B cell (primary cell): Measurements from ENCODE around the gene ZNF507. TPM values are rescaled to one million over a fixed set of nuclear protein-coding genes. Genes with fewer than 3 reads are reported as not detected.

ENCODE experiments used
- ATAC-seq: fragments of 200-7000 bp; cut with Tn5 transposase; one replicate; pipeline ENCODE4 v1.10.0; 2021; ENCODE audit warnings: low read depth, mild to moderate bottlenecking, moderate number of reproducible peaks, moderate library complexity
- CTCF ChIA-PET: fragments of 350-600 bp; sonication (Branson Sonifier 250); formaldehyde crosslinking; loops from one replicate; lab custom pipeline; 2021; ENCODE audit warnings: antibody characterized with exemption, inconsistent platforms; lab: Charles Lee
- POLR2A ChIA-PET: fragments of 350-600 bp; sonication (Branson Sonifier 250); formaldehyde crosslinking; loops from one replicate; lab custom pipeline; 2021; ENCODE audit warnings: antibody characterized with exemption; lab: Charles Lee
- DNase-seq: peaks from one replicate; pipeline ENCODE4 v3.0.0; 2013
- H2AFZ ChIP-seq: 2 replicates; pipeline ENCODE4 v1.6.1; 2012; ENCODE audit warnings: mild to moderate bottlenecking, low read depth, low read length; ENCODE audit not compliant: insufficient read depth, poor library complexity, severe bottlenecking
- H3K27ac ChIP-seq, 2 donors: 1 replicate in 1 of 2; 2 replicates in 1 of 2; pipeline ENCODE4 v1.5.1; 2012 to 2013; ENCODE audit warnings: low read length in 2 of 2, mild to moderate bottlenecking in 2 of 2, moderate library complexity in 1 of 2
- H3K27me3 ChIP-seq, 4 experiments: fragments of 200-600 bp in 1 of 4; sonication (generic) in 1 of 4; replicated peaks in 1 of 4; 1 replicate in 2 of 4; 2 replicates in 2 of 4; pipeline versions ENCODE4 v1.6.1 to v1.7.0; 2013 to 2016; ENCODE audit warnings: low read length in 3 of 4, mild to moderate bottlenecking in 2 of 4, mixed read lengths in 1 of 4, moderate library complexity in 1 of 4; ENCODE audit not compliant: insufficient read depth in 4 of 4, control insufficient read depth in 3 of 4; ENCODE audit errors: control extremely low read depth in 1 of 4
- H3K36me3 ChIP-seq, 2 experiments: replicated peaks in 1 of 2; 1 replicate in 1 of 2; 2 replicates in 1 of 2; pipeline versions ENCODE4 v1.6.1 to v1.7.1; 2013; ENCODE audit warnings: low read length in 1 of 2; ENCODE audit not compliant: insufficient read depth in 2 of 2, control insufficient read depth in 1 of 2; ENCODE audit errors: control extremely low read depth in 1 of 2, extremely low read depth in 1 of 2
- H3K4me1 ChIP-seq, 2 donors: fragments of 200-600 bp in 1 of 2; sonication (generic) in 1 of 2; 1 replicate in 1 of 2; 2 replicates in 1 of 2; pipeline versions ENCODE4 v1.5.1 to v1.6.1; 2013 to 2017; ENCODE audit warnings: low read length in 2 of 2; ENCODE audit not compliant: control insufficient read depth in 2 of 2, insufficient read depth in 2 of 2
- H3K4me2 ChIP-seq: replicated peaks from 2 replicates; pipeline ENCODE3; 2012; ENCODE audit warnings: mild to moderate bottlenecking, low read depth, low read length; ENCODE audit not compliant: poor library complexity, severe bottlenecking
- H3K4me3 ChIP-seq, 5 experiments: fragments of 200-600 bp in 1 of 5; sonication (generic) in 1 of 5; 1 replicate in 3 of 5; 2 replicates in 2 of 5; pipeline versions ENCODE4 v1.5.1 to v1.7.0; 2011 to 2016; ENCODE audit warnings: low read length in 4 of 5, mild to moderate bottlenecking in 4 of 5, low read depth in 2 of 5, control low read depth in 1 of 5, moderate library complexity in 1 of 5; ENCODE audit not compliant: insufficient read depth in 1 of 5; ENCODE audit errors: control extremely low read depth in 1 of 5, extremely low read depth in 1 of 5
- H3K79me2 ChIP-seq: fragments of 200-600 bp; sonication (generic); one replicate; pipeline ENCODE4 v1.6.0; 2016; ENCODE audit warnings: low read length; ENCODE audit not compliant: control insufficient read depth, insufficient read depth
- H3K9ac ChIP-seq: fragments of 200-600 bp; sonication (generic); 2 replicates; pipeline ENCODE4 v1.6.1; 2017; ENCODE audit warnings: mild to moderate bottlenecking, low read length, moderate library complexity
- H3K9me3 ChIP-seq, 3 donors: one replicate each; pipeline versions ENCODE4 v1.6.1 to v1.7.1; 2013; ENCODE audit warnings: low read length in 2 of 3; ENCODE audit not compliant: control insufficient read depth in 2 of 3, insufficient read depth in 1 of 3; ENCODE audit errors: control extremely low read depth in 1 of 3
- H4K20me1 ChIP-seq: 2 replicates; pipeline ENCODE4 v1.6.0; 2012; ENCODE audit warnings: mild to moderate bottlenecking, low read length; ENCODE audit not compliant: insufficient read depth, control insufficient read depth, poor library complexity, severe bottlenecking
- H3K27ac Mint-ChIP-seq: one replicate; pipeline ENCODE4 v1.8.0; 2021; ENCODE audit warnings: mixed read lengths
- H3K27me3 Mint-ChIP-seq: one replicate; pipeline ENCODE4 v1.8.0; 2021; ENCODE audit warnings: mixed read lengths
- H3K4me1 Mint-ChIP-seq: one replicate; pipeline ENCODE4 v1.8.0; 2021; ENCODE audit warnings: mixed read lengths
- H3K4me3 Mint-ChIP-seq: one replicate; pipeline ENCODE4 v1.8.0; 2021; ENCODE audit warnings: mixed read lengths
- H3K9me3 Mint-ChIP-seq: one replicate; pipeline ENCODE4 v1.8.0; 2022; ENCODE audit warnings: mixed read lengths; ENCODE audit not compliant: insufficient read depth
- CTCF ChIP-seq: fragments of 200-600 bp; IDR thresholded peaks from one replicate; pipeline ENCODE4 v1.8.0; 2022; ENCODE audit warnings: antibody characterized with exemption, mild to moderate bottlenecking
- EZH2 ChIP-seq: IDR thresholded peaks from 2 replicates; pipeline ENCODE4 v1.6.1; 2012; ENCODE audit warnings: borderline replicate concordance, low read depth, mild to moderate bottlenecking, moderate library complexity, low read length; ENCODE audit not compliant: insufficient read depth, poor library complexity, severe bottlenecking
- WGBS: methylation state at CpG from one replicate; pipeline ENCODE4 v1.1.5; 2013; ENCODE audit warnings: missing lambda C conversion rate; ENCODE audit not compliant: insufficient coverage; 5-methylcytosine and 5-hydroxymethylcytosine counted together
- intact Hi-C: fragments of 100-400 bp; cut with micrococcal nuclease; formaldehyde crosslinking; loops from one replicate; pipeline ENCODE4 v1.10.0; 2022
- polyA plus RNA-seq: library from polyadenylated mRNA; depleted of rRNA; stranded (reverse); fragments of >200 nt; gene quantifications from 2 replicates; pipeline ENCODE4 v1.2.3, GENCODE V29; 2012
- total RNA-seq, 2 donors: library from RNA; stranded (reverse); fragments of 120-200 nt in 1 of 2; gene quantifications; 1 replicate in 1 of 2; 2 replicates in 1 of 2; pipeline versions ENCODE4 v1.2.3 to v1.2.4, GENCODE V29; 2013 to 2022

Gene ZNF507
- total and polyA plus RNA-seq, 2 donors (not counting 1 experiment from before 2014, with no cell fraction given): 13.6 to 38.6 TPM

- H3K27ac Mint-ChIP-seq: no peak overlapping the region
- no peak overlapping the region for H3K4me3 Mint-ChIP-seq
- DNase-seq: no peak
- Histone ChIP-seq H3K27ac (no peak overlapping the region), H3K9ac (no peak overlapping the region), H2AFZ (no peak overlapping the region), H3K9me3 (peaks cover 0 to 5% (median 0%) of the 10 kb centered on the region in 3 donors), H3K4me1 (peaks cover 44 to 45% of the 10 kb centered on the region in 2 donors), H3K4me3 (no peak overlapping the region), H4K20me1 (peaks cover 55% of the 10 kb centered on the region), H3K4me2 (no peak overlapping the region), H3K79me2 (peaks cover 69% of the 10 kb centered on the region), H3K27me3 (peaks cover 0 to under 1% (median 0%) of the 10 kb centered on the region in 4 experiments), H3K36me3 (peaks cover 13 to 58% of the 10 kb centered on the region in 2 experiments)
- ChIA-PET CTCF (interaction anchor here (0.7 to 1.3 kb wide), 6 partner anchors 8 to 407 kb away, joined by 3 to 4 read pairs (median 3); no protein-coding TSS in a partner anchor), POLR2A (no interaction called here)
- H3K27me3 Mint-ChIP-seq: no peaks in the 10 kb centered on the region
- 100% methylated on average over 1 of the region's 2 CpGs for WGBS
- no peaks in the 10 kb centered on the region for H3K9me3 Mint-ChIP-seq
- H3K4me1 Mint-ChIP-seq: peaks cover 52% of the 10 kb centered on the region
- no peak for ATAC-seq
- intact Hi-C loops: loop anchor here (5.0 kb wide), 1 partner anchor 712 kb away; the partner anchor contains the start of gene RHPN2
- TF ChIP-seq EZH2 (no peak), CTCF (no peak)
Measured at GRCh38 chr19:32349724-32350470, 4.5 kb downstream of the ZNF507 start.

GRCh38 chr19:32350471-32350865 is 5.1 kb downstream of the ZNF507 start:
- Mint-ChIP-seq H3K4me3 (no peak overlapping the region), H3K27ac (no peak overlapping the region), H3K9me3 (no peaks in the 10 kb centered on the region), H3K4me1 (peaks cover 57% of the 10 kb centered on the region), H3K27me3 (no peaks in the 10 kb centered on the region)
- intact Hi-C loops: no loop called here
- Histone ChIP-seq H3K27ac (no peak overlapping the region), H3K36me3 (peaks cover 13 to 63% of the 10 kb centered on the region in 2 experiments), H2AFZ (no peak overlapping the region), H3K4me1 (peaks cover 44% of the 10 kb centered on the region in 2 donors), H3K4me2 (no peak overlapping the region), H3K9me3 (no peaks in the 10 kb centered on the region), H4K20me1 (peaks cover 56% of the 10 kb centered on the region), H3K9ac (no peak overlapping the region), H3K4me3 (no peak overlapping the region), H3K79me2 (peaks cover 69% of the 10 kb centered on the region), H3K27me3 (no peaks in the 10 kb centered on the region)
- ATAC-seq (no peak), DNase-seq (no peak)
- CTCF ChIA-PET: interaction anchor here (0.6 to 1.1 kb wide), 4 partner anchors 8 to 640 kb away, joined by 3 to 4 read pairs (median 4); no protein-coding TSS in a partner anchor
- TF ChIP-seq EZH2 (no peak), CTCF (no peak)
- no CpG with 5 or more reads among the region's 3 CpGs for WGBS
- POLR2A ChIA-PET: no interaction called here
